IMR-90 (cell line): ENCODE data around the gene S1PR5. TPM values are rescaled to one million over a fixed set of nuclear protein-coding genes. Genes with fewer than 3 reads are reported as not detected.
A peak's percentile ranks its signal among the peaks of the same experiment; 100 is the strongest.

ENCODE experiments used
- ATAC-seq: fragments of 200-7000 bp; cut with Tn5 transposase; 2 replicates; pipeline ENCODE4 v1.9.1; 2020; ENCODE audit warnings: low read depth, mild to moderate bottlenecking, moderate library complexity
- BruUV-seq: library from RNA; stranded (reverse); fragments of 400-500 nt; replicated peaks from 2 replicates; lab custom pipeline; 2021; lab: Mats Ljungman, UMichigan
- CTCF ChIA-PET: fragments of 300-600 bp; formaldehyde crosslinking; extraction: SDS; loops from one replicate; lab custom pipeline; 2021; ENCODE audit warnings: antibody characterized with exemption; lab: Yijun Ruan, JAX
- POLR2A ChIA-PET: fragments of 300-600 bp; sonication (Branson Sonifier 250); formaldehyde crosslinking; loops from one replicate; lab custom pipeline; 2022; ENCODE audit warnings: antibody characterized with exemption; ENCODE audit not compliant: unreplicated experiment; lab: Charles Lee
- DNase-seq: peaks from one replicate; pipeline ENCODE4 v3.0.0; 2013
- H2AFZ ChIP-seq: replicated peaks from 2 replicates; pipeline ENCODE3; 2013; ENCODE audit warnings: low read length, mild to moderate bottlenecking; ENCODE audit not compliant: poor library complexity
- H2AK5ac ChIP-seq: 2 replicates; pipeline ENCODE4 v1.6.1; 2013; ENCODE audit warnings: low read depth, low read length, inconsistent platforms
- H2AK9ac ChIP-seq: replicated peaks from 2 replicates; pipeline ENCODE3; 2013; ENCODE audit warnings: mild to moderate bottlenecking, low read depth, low read length, moderate library complexity; ENCODE audit not compliant: poor library complexity
- H2BK120ac ChIP-seq: 2 replicates; pipeline ENCODE4 v1.6.1; 2013; ENCODE audit warnings: low read depth, low read length, inconsistent platforms
- H2BK15ac ChIP-seq: 3 replicates; pipeline ENCODE4 v1.6.1; 2013; ENCODE audit warnings: low read depth, low read length, inconsistent platforms
- H2BK20ac ChIP-seq: 2 replicates; pipeline ENCODE4 v1.6.1; 2013; ENCODE audit warnings: low read depth, mild to moderate bottlenecking, inconsistent platforms, low read length, moderate library complexity
- H2BK5ac ChIP-seq: 2 replicates; pipeline ENCODE4 v1.6.1; 2013; ENCODE audit warnings: mild to moderate bottlenecking, low read depth, low read length, inconsistent platforms; ENCODE audit not compliant: poor library complexity, severe bottlenecking
- H3K14ac ChIP-seq: replicated peaks from 2 replicates; pipeline ENCODE4 v1.6.1; 2013; ENCODE audit warnings: low read depth, low read length, inconsistent platforms
- H3K18ac ChIP-seq: 2 replicates; pipeline ENCODE4 v1.6.1; 2013; ENCODE audit warnings: low read depth, low read length, control low read depth
- H3K23ac ChIP-seq: 2 replicates; pipeline ENCODE4 v1.6.1; 2013; ENCODE audit warnings: low read depth, low read length, inconsistent platforms
- H3K27ac ChIP-seq: 2 replicates; pipeline ENCODE4 v1.5.1; 2013; ENCODE audit warnings: mild to moderate bottlenecking, control low read depth, low read length; ENCODE audit not compliant: insufficient read depth
- H3K27me3 ChIP-seq: 2 replicates; pipeline ENCODE4 v1.6.1; 2013; ENCODE audit warnings: low read length; ENCODE audit not compliant: control insufficient read depth, insufficient read depth
- H3K36me3 ChIP-seq: 2 replicates; pipeline ENCODE4 v1.6.1; 2013; ENCODE audit warnings: low read length, mixed read lengths; ENCODE audit not compliant: control insufficient read depth, insufficient read depth
- H3K4ac ChIP-seq: 2 replicates; pipeline ENCODE4 v1.6.1; 2013; ENCODE audit warnings: low read depth, low read length, inconsistent platforms
- H3K4me1 ChIP-seq: 2 replicates; pipeline ENCODE4 v1.6.1; 2013; ENCODE audit warnings: low read length, mixed read lengths; ENCODE audit not compliant: control insufficient read depth, insufficient read depth
- H3K4me2 ChIP-seq: 2 replicates; pipeline ENCODE4 v1.6.1; 2013; ENCODE audit warnings: low read depth, mild to moderate bottlenecking, control low read depth, low read length, moderate library complexity
- H3K4me3 ChIP-seq: 2 replicates; pipeline ENCODE4 v1.5.1; 2013; ENCODE audit warnings: low read depth, mild to moderate bottlenecking, control low read depth, low read length, moderate library complexity; ENCODE audit not compliant: insufficient read depth
- H3K56ac ChIP-seq: 2 replicates; pipeline ENCODE4 v1.6.1; 2013; ENCODE audit warnings: low read length, inconsistent platforms; ENCODE audit not compliant: insufficient read depth; ENCODE audit errors: extremely low read depth
- H3K79me1 ChIP-seq, 2 experiments: 2 replicates each; pipeline ENCODE4 v1.6.1; 2013; ENCODE audit warnings: low read length in 2 of 2, inconsistent platforms in 1 of 2, low read depth in 1 of 2
- H3K9ac ChIP-seq: 2 replicates; pipeline ENCODE4 v1.6.1; 2013; ENCODE audit warnings: low read depth, low read length, control low read depth
- H3K9me1 ChIP-seq: 2 replicates; pipeline ENCODE4 v1.6.1; 2013; ENCODE audit warnings: low read length, inconsistent platforms; ENCODE audit not compliant: insufficient read depth
- H3K9me3 ChIP-seq: 2 replicates; pipeline ENCODE4 v1.6.1; 2013; ENCODE audit warnings: low read length; ENCODE audit not compliant: control insufficient read depth, insufficient read depth
- H4K20me1 ChIP-seq: 2 replicates; pipeline ENCODE4 v1.6.1; 2013; ENCODE audit warnings: low read length, inconsistent platforms; ENCODE audit not compliant: insufficient read depth
- H4K5ac ChIP-seq: 2 replicates; pipeline ENCODE4 v1.6.1; 2013; ENCODE audit warnings: mild to moderate bottlenecking, low read depth, low read length, control low read depth
- H4K8ac ChIP-seq, 2 experiments: 2 replicates each; pipeline ENCODE4 v1.6.1; 2013; ENCODE audit warnings: low read depth in 2 of 2, low read length in 2 of 2, control low read depth in 1 of 2, inconsistent platforms in 1 of 2
- H4K91ac ChIP-seq: 2 replicates; pipeline ENCODE4 v1.6.1; 2013; ENCODE audit warnings: low read depth, low read length, inconsistent platforms; ENCODE audit not compliant: insufficient read depth
- BHLHE40 ChIP-seq: fragments of 150-350 bp; IDR thresholded peaks from 2 replicates; pipeline ENCODE4 v1.6.1; 2016; ENCODE audit warnings: mild to moderate bottlenecking, low read depth, low read length
- CEBPB ChIP-seq: IDR thresholded peaks from 2 replicates; pipeline ENCODE4 v1.6.1; 2012; ENCODE audit warnings: low read depth, low read length, improper control_type of control experiment
- CHD1 ChIP-seq: IDR thresholded peaks from 2 replicates; pipeline ENCODE4 v1.6.1; 2012; ENCODE audit warnings: low read depth, low read length, improper control_type of control experiment
- ELK1 ChIP-seq: fragments of 150-350 bp; IDR thresholded peaks from 2 replicates; pipeline ENCODE4 v1.6.1; 2016; ENCODE audit warnings: low read depth, mild to moderate bottlenecking, low read length, moderate library complexity, borderline replicate concordance
- FOS ChIP-seq: fragments of 150-350 bp; IDR thresholded peaks from 2 replicates; pipeline ENCODE4 v1.6.1; 2016; ENCODE audit warnings: low read depth, low read length
- MAFK ChIP-seq: IDR thresholded peaks from 2 replicates; pipeline ENCODE4 v1.6.1; 2012; ENCODE audit warnings: low read depth, low read length, improper control_type of control experiment
- MAZ ChIP-seq: IDR thresholded peaks from 2 replicates; pipeline ENCODE4 v1.6.1; 2012; ENCODE audit warnings: low read depth, mild to moderate bottlenecking, low read length, improper control_type of control experiment, moderate library complexity, borderline replicate concordance
- MXI1 ChIP-seq: IDR thresholded peaks from 2 replicates; pipeline ENCODE4 v1.6.1; 2012; ENCODE audit warnings: low read depth, mild to moderate bottlenecking, low read length, moderate library complexity, borderline replicate concordance
- NFE2L2 ChIP-seq: fragments of 150-350 bp; IDR thresholded peaks from 2 replicates; pipeline ENCODE4 v1.6.1; 2016; ENCODE audit warnings: low read depth, mild to moderate bottlenecking, low read length
- POLR2A ChIP-seq: IDR thresholded peaks from 2 replicates; pipeline ENCODE4 v1.6.1; 2012; ENCODE audit warnings: mild to moderate bottlenecking, low read depth, low read length
- RAD21 ChIP-seq: IDR thresholded peaks from 2 replicates; pipeline ENCODE4 v1.6.1; 2012; ENCODE audit warnings: low read length, improper control_type of control experiment
- RCOR1 ChIP-seq: IDR thresholded peaks from 2 replicates; pipeline ENCODE4 v1.6.1; 2012; ENCODE audit warnings: mild to moderate bottlenecking, low read length, improper control_type of control experiment; ENCODE audit not compliant: insufficient replicate concordance
- RFX5 ChIP-seq: IDR thresholded peaks from 2 replicates; pipeline ENCODE4 v1.8.0; 2012; ENCODE audit warnings: low read depth, mild to moderate bottlenecking, low read length, moderate library complexity
- SMC3 ChIP-seq: fragments of 150-350 bp; IDR thresholded peaks from 2 replicates; pipeline ENCODE4 v1.6.1; 2016; ENCODE audit warnings: low read depth, mild to moderate bottlenecking, antibody characterized with exemption, low read length, moderate library complexity
- WGBS, 2 experiments: methylation state at CpG; one replicate each; pipeline versions ENCODE4 v1.1.5 to v1.1.7; 2013; ENCODE audit warnings: missing lambda C conversion rate in 2 of 2; ENCODE audit not compliant: insufficient read length in 1 of 2; ENCODE audit errors: extremely low coverage in 2 of 2; 5-methylcytosine and 5-hydroxymethylcytosine counted together
- dilution Hi-C: fragments of 300-500 bp; cut with HindIII; formaldehyde crosslinking; loops from one replicate; pipeline ENCODE4 v1.14.3; 2018; ENCODE audit warnings: low sequenced_read_pairs; ENCODE audit not compliant: unreplicated experiment
- in situ Hi-C: fragments of 300-500 bp; cut with MboI; formaldehyde crosslinking; loops from 3 replicates; pipeline ENCODE4 v1.14.3; 2019; ENCODE audit warnings: low sequenced_read_pairs, inconsistent platforms, mixed read lengths
- intact Hi-C: fragments of 100-400 bp; cut with micrococcal nuclease; formaldehyde crosslinking; loops from 2 replicates; pipeline ENCODE4 v1.10.0; 2022
- polyA plus RNA-seq, 3 experiments: library from polyadenylated mRNA; depleted of rRNA; stranded (reverse); fragments of >200 nt; gene quantifications; 2 replicates each; pipeline ENCODE4 v1.2.3, GENCODE V29; 2012; ENCODE audit warnings: low replicate concordance in 1 of 3
- total RNA-seq: library from RNA; depleted of rRNA; stranded (reverse); fragments of >200 nt; gene quantifications from 2 replicates; pipeline ENCODE4 v1.2.3, GENCODE V29; 2012
- TF ChIP-seq, protein P1 (sequence below): conservative IDR thresholded peaks from 2 replicates; pipeline ENCODE4 v1.5.1; 2012; ENCODE audit warnings: mild to moderate bottlenecking, low read depth, low read length, improper control_type of control experiment
- TF ChIP-seq, protein P2 (sequence below): fragments of 150-350 bp; IDR thresholded peaks from 2 replicates; pipeline ENCODE4 v1.6.1; 2017; ENCODE audit warnings: mild to moderate bottlenecking, antibody characterized with exemption, low read length, low read depth

The S1PR5 gene
- total and polyA plus RNA-seq, 2 of the 4 experiments (the other 2 are of a cell fraction), result 0.36 to 0.55 TPM

- no peak overlapping the region for H3K23ac ChIP-seq
- no peak overlapping the region for H3K56ac ChIP-seq
- H2BK20ac ChIP-seq, result no peak overlapping the region
- no peak overlapping the region for H2AFZ ChIP-seq
- no peak overlapping the region for H3K4me3 ChIP-seq
- no peak overlapping the region for H3K14ac ChIP-seq
- no peak overlapping the region for H2BK120ac ChIP-seq
- H3K4me1 ChIP-seq, result no peaks in the 10 kb centered on the region
- H4K5ac ChIP-seq, result no peak overlapping the region
- WGBS, 2 experiments, result no CpG with 5 or more reads among the region's 12 CpGs
- H3K79me1 ChIP-seq, result peaks cover 8 to 19% of the 10 kb centered on the region in 2 experiments; a peak in 2 of 4 replicates
- ChIA-PET CTCF (no interaction called here), POLR2A (interaction anchor here (0.6 kb wide), 1 partner anchor 59 kb away, joined by 3 read pairs; no protein-coding TSS in a partner anchor)
- H4K91ac ChIP-seq, result no peak overlapping the region
- H3K18ac ChIP-seq, result no peak overlapping the region
- no peak overlapping the region for H2BK15ac ChIP-seq
- no peaks in the 10 kb centered on the region for H3K9me3 ChIP-seq
- H2BK5ac ChIP-seq, result no peak overlapping the region
- intact Hi-C loops (no loop called here), dilution Hi-C loops (no loop called here), in situ Hi-C loops (no loop called here)
- H3K4me2 ChIP-seq, result no peak overlapping the region
- H3K36me3 ChIP-seq, result peaks cover 67% of the 10 kb centered on the region
- no peak overlapping the region for H3K4ac ChIP-seq
- H3K27me3 ChIP-seq, result no peaks in the 10 kb centered on the region
- no peak overlapping the region for H4K8ac ChIP-seq
- ATAC-seq (0 out of 2 replicates have a peak, but pooled peaks have one; percentile 22), DNase-seq (no peak)
- H3K9me1 ChIP-seq, result no peaks in the 10 kb centered on the region
- BruUV-seq, result no TSS peak
- peaks cover 8% of the 10 kb centered on the region; the same call in 1 of the 2 replicates for H4K20me1 ChIP-seq
- TF ChIP-seq CEBPB, result no peak
- TF ChIP-seq RFX5, result no peak
- TF ChIP-seq, protein P1, sequence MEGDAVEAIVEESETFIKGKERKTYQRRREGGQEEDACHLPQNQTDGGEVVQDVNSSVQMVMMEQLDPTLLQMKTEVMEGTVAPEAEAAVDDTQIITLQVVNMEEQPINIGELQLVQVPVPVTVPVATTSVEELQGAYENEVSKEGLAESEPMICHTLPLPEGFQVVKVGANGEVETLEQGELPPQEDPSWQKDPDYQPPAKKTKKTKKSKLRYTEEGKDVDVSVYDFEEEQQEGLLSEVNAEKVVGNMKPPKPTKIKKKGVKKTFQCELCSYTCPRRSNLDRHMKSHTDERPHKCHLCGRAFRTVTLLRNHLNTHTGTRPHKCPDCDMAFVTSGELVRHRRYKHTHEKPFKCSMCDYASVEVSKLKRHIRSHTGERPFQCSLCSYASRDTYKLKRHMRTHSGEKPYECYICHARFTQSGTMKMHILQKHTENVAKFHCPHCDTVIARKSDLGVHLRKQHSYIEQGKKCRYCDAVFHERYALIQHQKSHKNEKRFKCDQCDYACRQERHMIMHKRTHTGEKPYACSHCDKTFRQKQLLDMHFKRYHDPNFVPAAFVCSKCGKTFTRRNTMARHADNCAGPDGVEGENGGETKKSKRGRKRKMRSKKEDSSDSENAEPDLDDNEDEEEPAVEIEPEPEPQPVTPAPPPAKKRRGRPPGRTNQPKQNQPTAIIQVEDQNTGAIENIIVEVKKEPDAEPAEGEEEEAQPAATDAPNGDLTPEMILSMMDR, result peak; percentile 25; the same call in 1 of the 2 replicates
- no peak for TF ChIP-seq MXI1
- TF ChIP-seq MAFK, result no peak
- TF ChIP-seq ELK1, result no peak
- 0 out of 2 replicates have a peak, but pooled peaks have one; percentile 18 for TF ChIP-seq SMC3
- TF ChIP-seq MAZ, result no peak
- no peak for TF ChIP-seq POLR2A
- TF ChIP-seq CHD1, result no peak
- TF ChIP-seq RCOR1, result no peak
- no peak for TF ChIP-seq FOS
- TF ChIP-seq RAD21, result peak; percentile 29; the same call in 1 of the 2 replicates
- TF ChIP-seq BHLHE40, result no peak
- TF ChIP-seq, protein P2, sequence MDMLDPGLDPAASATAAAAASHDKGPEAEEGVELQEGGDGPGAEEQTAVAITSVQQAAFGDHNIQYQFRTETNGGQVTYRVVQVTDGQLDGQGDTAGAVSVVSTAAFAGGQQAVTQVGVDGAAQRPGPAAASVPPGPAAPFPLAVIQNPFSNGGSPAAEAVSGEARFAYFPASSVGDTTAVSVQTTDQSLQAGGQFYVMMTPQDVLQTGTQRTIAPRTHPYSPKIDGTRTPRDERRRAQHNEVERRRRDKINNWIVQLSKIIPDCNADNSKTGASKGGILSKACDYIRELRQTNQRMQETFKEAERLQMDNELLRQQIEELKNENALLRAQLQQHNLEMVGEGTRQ, result no peak
- TF ChIP-seq NFE2L2, result no peak
- no peak overlapping the region for H2AK5ac ChIP-seq
- no peak overlapping the region for H3K9ac ChIP-seq
- H3K27ac ChIP-seq, result no peak overlapping the region
- no peak overlapping the region for H2AK9ac ChIP-seq
Measured at GRCh38 chr19:10551698-10552301, 34.6 kb upstream of the S1PR5 start.
